ENCODE measurements around the gene POU2F3.

POU2F3 gene

GRCh38 chr11:120210626-120211521 is 29.1 kb upstream of the POU2F3 start, which contains the start of gene OAF:
OAF (plus strand) TSS chr11:120211032; CDS start chr11:120211280, 248 bp downstream.
- DNase-seq (ENCODE audit: low read depth) = no peak

DNA sequence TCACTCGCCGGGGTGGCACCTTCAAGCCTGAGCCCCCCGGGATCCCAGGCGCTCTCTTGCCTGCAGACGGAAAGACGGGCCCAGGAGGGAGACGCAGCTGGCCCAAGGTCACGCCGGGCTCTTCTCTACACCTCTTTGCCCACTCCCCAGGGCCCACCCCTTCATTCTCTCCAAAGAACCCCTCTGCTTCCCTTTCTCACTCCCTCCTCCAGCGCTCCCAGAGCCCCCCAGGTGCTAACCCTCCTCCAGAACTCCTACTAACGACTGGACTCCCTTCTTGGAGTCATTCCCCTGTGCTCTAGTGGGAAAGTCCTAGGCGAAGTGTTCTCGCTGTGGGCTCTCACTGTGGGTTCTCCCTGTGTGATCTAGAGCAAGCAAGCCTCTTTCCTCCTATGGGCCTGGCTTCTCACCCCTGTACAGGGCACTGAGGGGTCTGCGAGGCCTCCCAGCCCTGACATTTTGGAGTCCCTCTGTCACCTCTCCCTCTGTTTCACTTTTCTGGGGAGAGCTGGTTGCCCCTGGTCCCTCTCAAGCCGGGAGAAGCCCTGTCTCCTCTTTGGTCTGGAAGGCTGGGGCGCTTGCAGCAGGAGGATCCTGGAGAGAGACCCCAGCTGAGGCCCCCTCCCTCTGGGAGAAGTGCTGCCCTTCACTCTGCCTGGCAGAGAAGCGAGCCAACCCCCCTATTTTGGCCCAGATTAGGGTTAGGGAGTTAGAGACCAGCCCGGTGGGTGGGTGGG is 28.2 kb upstream of the POU2F3 start:
- DNase-seq (ENCODE audit: low read depth) = no peak

GRCh38 chr11:120212259-120212878 is 27.6 kb upstream of the POU2F3 start:
- DNase-seq (ENCODE audit: low read depth) = no peak

- DNase-seq (ENCODE audit: low read depth) = no peak
Observed at GRCh38 chr11:120212926-120213325, 27.0 kb upstream of the POU2F3 start.

GRCh38 chr11:120214581-120214980 is 25.4 kb upstream of the POU2F3 start:
- DNase-seq (ENCODE audit: low read depth) = no peak

- no peak for DNase-seq (ENCODE audit: low read depth)
Observed at GRCh38 chr11:120215634-120216033, 24.3 kb upstream of the POU2F3 start.

DNA sequence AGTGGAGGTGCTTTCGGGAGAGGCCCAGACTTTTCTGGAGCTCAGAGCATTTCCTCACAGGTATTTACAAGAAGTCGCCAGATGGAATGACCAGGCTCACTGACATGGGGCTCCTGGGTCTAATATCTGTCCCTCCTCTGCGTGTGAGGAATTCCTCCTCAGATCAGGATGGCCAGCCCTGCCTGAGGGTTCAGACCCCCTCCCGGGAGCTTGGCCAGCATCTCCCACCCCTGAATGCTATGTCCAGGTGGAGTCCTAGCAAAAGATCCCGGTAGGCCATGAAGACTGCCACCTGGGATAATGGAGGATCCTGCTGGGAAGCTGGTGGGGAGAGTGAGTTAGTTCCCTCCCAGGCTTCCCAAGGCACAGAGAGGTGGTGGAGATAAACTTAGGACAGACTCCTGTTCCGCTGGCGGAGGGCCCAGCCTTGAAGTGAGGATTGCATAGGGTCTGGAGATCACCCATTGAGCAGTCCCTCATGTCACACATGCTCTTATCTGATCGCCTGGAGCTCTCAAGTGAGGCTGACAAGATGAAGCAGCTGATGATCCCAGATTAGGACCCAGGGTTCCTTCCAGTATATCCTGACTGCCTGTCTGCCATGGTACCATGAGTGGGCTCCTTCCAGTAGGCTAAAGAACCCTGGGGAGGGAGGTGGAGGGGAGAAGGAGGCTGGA is 23.4 kb upstream of the POU2F3 start:
- DNase-seq (ENCODE audit: low read depth) = no peak

- DNase-seq (ENCODE audit: low read depth) = no peak
Observed at GRCh38 chr11:120217526-120217925, 22.4 kb upstream of the POU2F3 start.

GRCh38 chr11:120217941-120218694 is 21.8 kb upstream of the POU2F3 start:
- DNase-seq (ENCODE audit: low read depth) = no peak

DNA sequence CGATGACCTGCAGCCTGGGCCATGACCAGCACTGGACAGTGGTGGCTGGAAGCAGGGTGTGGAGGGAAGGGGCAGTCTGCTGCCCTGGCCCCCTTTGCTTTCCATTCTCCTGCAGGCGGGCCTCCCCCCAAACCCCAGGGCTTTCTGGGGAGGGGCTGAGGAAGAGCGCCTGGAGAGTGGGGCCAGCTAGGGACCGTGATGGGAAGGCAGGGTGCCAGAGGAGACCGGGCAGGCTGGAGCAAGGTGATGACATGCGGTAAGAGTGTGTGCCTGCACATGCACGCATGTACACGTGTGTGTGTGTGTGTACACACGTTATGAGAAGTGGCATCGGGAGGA is 21.3 kb upstream of the POU2F3 start:
- no peak for DNase-seq (ENCODE audit: low read depth)

- no peak for DNase-seq (ENCODE audit: low read depth)
Observed at GRCh38 chr11:120219232-120219937, 20.6 kb upstream of the POU2F3 start.

GRCh38 chr11:120219938-120220746 is 19.8 kb upstream of the POU2F3 start:
- DNase-seq (ENCODE audit: low read depth) = no peak

- DNase-seq (ENCODE audit: low read depth) = no peak
Observed at GRCh38 chr11:120220747-120221037, 19.2 kb upstream of the POU2F3 start.

- no peak for DNase-seq (ENCODE audit: low read depth)
Observed at GRCh38 chr11:120221115-120221752, 18.7 kb upstream of the POU2F3 start.

- no peak for DNase-seq (ENCODE audit: low read depth)
Observed at GRCh38 chr11:120222916-120223315, 17.0 kb upstream of the POU2F3 start.

- no peak for DNase-seq (ENCODE audit: low read depth)
Observed at GRCh38 chr11:120223793-120224192, 16.1 kb upstream of the POU2F3 start.

DNA sequence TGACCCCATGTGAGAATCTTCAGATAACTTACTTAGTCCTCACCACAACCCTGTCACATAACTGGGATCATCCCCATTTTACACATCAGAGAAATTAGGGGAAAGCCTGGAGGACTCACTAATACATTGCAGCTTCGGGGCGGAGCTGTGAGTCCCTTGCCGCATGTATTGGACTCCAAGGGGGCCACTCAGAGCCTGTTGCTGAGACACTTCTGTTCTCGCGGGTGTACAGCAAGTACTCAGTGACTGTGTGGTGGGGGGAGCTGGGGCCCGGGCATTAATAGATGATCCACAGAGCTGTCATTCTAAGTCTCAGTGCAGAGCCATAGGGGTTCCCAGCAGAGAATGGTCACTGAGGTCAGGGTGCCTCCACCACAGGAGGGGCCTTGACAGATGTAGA is 15.6 kb upstream of the POU2F3 start:
- DNase-seq (ENCODE audit: low read depth) = no peak

DNA sequence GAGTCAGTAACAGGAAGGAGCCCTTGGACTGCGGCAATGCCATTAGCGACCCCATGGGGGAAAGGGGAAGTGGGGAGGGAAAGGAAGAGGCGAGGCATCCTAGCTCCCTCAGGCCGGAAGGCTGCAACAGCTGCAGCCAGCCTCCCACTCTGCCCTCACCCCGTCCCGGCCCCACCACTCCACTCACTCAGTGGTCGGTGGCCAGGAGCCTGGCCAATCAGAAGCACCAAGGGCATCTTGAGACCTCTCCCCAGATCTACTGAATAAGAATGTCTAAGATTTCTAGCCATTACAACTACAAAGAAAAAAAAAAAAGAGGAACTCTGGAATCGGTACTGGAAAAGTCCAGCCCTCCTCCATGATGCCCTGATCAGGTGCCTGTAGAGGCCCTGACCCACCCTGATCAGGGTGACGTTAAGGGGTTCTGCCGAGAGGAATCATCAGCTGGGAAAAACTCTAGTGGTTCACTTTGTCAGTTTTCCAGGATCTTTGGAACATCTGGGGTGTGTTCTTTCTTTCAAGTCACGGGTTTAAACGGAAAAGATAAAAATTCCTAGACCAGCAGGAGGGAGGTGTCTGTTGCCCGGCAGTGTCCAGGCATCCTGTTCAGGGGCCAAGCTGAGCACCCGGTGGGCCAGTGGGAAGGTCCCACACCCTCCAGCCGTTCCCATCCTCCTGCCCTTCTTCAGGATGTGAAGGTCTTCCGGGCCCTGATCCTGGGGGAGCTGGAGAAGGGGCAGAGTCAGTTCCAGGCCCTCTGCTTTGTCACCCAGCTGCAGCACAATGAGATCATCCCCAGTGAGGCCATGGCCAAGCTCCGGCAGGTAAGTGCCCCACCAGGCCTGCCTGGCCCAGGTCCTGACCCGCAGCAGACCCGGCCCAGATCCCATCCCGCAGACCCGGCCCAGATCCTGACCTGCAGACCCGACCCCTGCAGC is 14.7 kb upstream of the POU2F3 start:
- DNase-seq (ENCODE audit: low read depth) = no peak

GRCh38 chr11:120226242-120226641 is 13.7 kb upstream of the POU2F3 start:
- DNase-seq (ENCODE audit: low read depth) = no peak
